WTC11 (cell line): ENCODE results near the gene PLPP3.

Source experiments
- CTCF ChIP-seq: fragments of 200-600 bp; IDR thresholded peaks from 2 replicates; pipeline ENCODE4 v1.8.0; 2022; ENCODE audit warnings: antibody characterized with exemption
- TEAD4 ChIP-seq: sonication (generic); formaldehyde crosslinking; IDR thresholded peaks from 2 replicates; pipeline ENCODE4 v1.8.0; 2022; ENCODE audit warnings: mild to moderate bottlenecking, missing genetic modification reagents

GRCh38 chr1:56516539-56517252 lies 62.7 kb downstream of the PLPP3 start:
- TF ChIP-seq CTCF = no peak
- no peak for TF ChIP-seq TEAD4 (CRISPR knock-in tag)
